Trophoblast cell (in vitro differentiated cells and primary cell): Measurements from ENCODE around the gene BLVRA.
"Not testable (repeated sequence)": the region's sequence is repeated elsewhere in the genome, so short reads cannot be mapped to it uniquely, and the experiment has no call there.

ENCODE experiments used
- DNase-seq, 2 donors: peaks; one replicate each; pipeline ENCODE4 v3.0.0-alpha.2; 2016
- H2AFZ ChIP-seq: 2 replicates; pipeline ENCODE4 v1.6.1; 2013; ENCODE audit warnings: low read length, moderate library complexity, mild to moderate bottlenecking; ENCODE audit not compliant: insufficient read depth, poor library complexity
- H2AK5ac ChIP-seq: 2 replicates; pipeline ENCODE4 v1.6.1; 2013; ENCODE audit warnings: mild to moderate bottlenecking, low read length
- H2BK120ac ChIP-seq: 2 replicates; pipeline ENCODE4 v1.6.1; 2013; ENCODE audit warnings: low read length, mild to moderate bottlenecking, moderate library complexity; ENCODE audit not compliant: insufficient read depth, poor library complexity
- H2BK12ac ChIP-seq: 2 replicates; pipeline ENCODE4 v1.6.1; 2013; ENCODE audit warnings: mild to moderate bottlenecking, low read length, moderate library complexity
- H2BK5ac ChIP-seq: 2 replicates; pipeline ENCODE4 v1.6.1; 2013; ENCODE audit warnings: low read length, low read depth, moderate library complexity, mild to moderate bottlenecking; ENCODE audit not compliant: poor library complexity
- H3K14ac ChIP-seq: 2 replicates; pipeline ENCODE4 v1.6.1; 2013; ENCODE audit warnings: mild to moderate bottlenecking, low read length
- H3K18ac ChIP-seq: 2 replicates; pipeline ENCODE4 v1.6.1; 2013; ENCODE audit warnings: mild to moderate bottlenecking, low read length
- H3K23ac ChIP-seq: 2 replicates; pipeline ENCODE4 v1.6.1; 2013; ENCODE audit warnings: low read length
- H3K27ac ChIP-seq: 2 replicates; pipeline ENCODE4 v1.5.1; 2013; ENCODE audit warnings: low read depth, mild to moderate bottlenecking, inconsistent platforms, low read length, moderate library complexity
- H3K27me3 ChIP-seq: 2 replicates; pipeline ENCODE4 v1.6.1; 2013; ENCODE audit warnings: inconsistent platforms, mild to moderate bottlenecking, low read length, moderate library complexity; ENCODE audit not compliant: insufficient read depth
- H3K36me3 ChIP-seq, 2 experiments: 1 replicate in 1 of 2; 2 replicates in 1 of 2; pipeline ENCODE4 v1.6.1; 2013; ENCODE audit warnings: low read length in 2 of 2, mild to moderate bottlenecking in 2 of 2, moderate library complexity in 1 of 2; ENCODE audit not compliant: insufficient read depth in 2 of 2, control insufficient read depth in 1 of 2
- H3K4ac ChIP-seq: 2 replicates; pipeline ENCODE4 v1.6.1; 2013; ENCODE audit warnings: low read depth, mild to moderate bottlenecking, low read length, moderate library complexity
- H3K4me1 ChIP-seq, 2 experiments: 1 replicate in 1 of 2; 2 replicates in 1 of 2; pipeline ENCODE4 v1.6.1; 2013; ENCODE audit warnings: low read length in 2 of 2, mild to moderate bottlenecking in 2 of 2, moderate library complexity in 1 of 2; ENCODE audit not compliant: insufficient read depth in 2 of 2, control insufficient read depth in 1 of 2
- H3K4me2 ChIP-seq: 2 replicates; pipeline ENCODE4 v1.6.1; 2013; ENCODE audit warnings: inconsistent platforms, mild to moderate bottlenecking, low read length, moderate library complexity
- H3K4me3 ChIP-seq: 2 replicates; pipeline ENCODE4 v1.5.1; 2013; ENCODE audit warnings: mild to moderate bottlenecking, low read depth, low read length, inconsistent platforms
- H3K79me1 ChIP-seq: one replicate; pipeline ENCODE4 v1.6.1; 2013; ENCODE audit warnings: low read length
- H3K79me2 ChIP-seq: 2 replicates; pipeline ENCODE4 v1.6.1; 2013; ENCODE audit warnings: low read length, mild to moderate bottlenecking; ENCODE audit not compliant: control insufficient read depth, insufficient read depth, poor library complexity
- H3K9ac ChIP-seq: 2 replicates; pipeline ENCODE4 v1.6.1; 2013; ENCODE audit warnings: mild to moderate bottlenecking, low read length
- H3K9me3 ChIP-seq: 2 replicates; pipeline ENCODE4 v1.6.1; 2013; ENCODE audit warnings: low read depth, mild to moderate bottlenecking, control low read depth, inconsistent platforms, low read length; ENCODE audit not compliant: insufficient read depth
- H4K12ac ChIP-seq: 2 replicates; pipeline ENCODE4 v1.6.1; 2013; ENCODE audit warnings: low read depth, mild to moderate bottlenecking, low read length, moderate library complexity
- H4K8ac ChIP-seq: 2 replicates; pipeline ENCODE4 v1.6.1; 2013; ENCODE audit warnings: low read depth, mild to moderate bottlenecking, low read length, moderate library complexity
- H4K91ac ChIP-seq: one replicate; pipeline ENCODE4 v1.6.1; 2013; ENCODE audit warnings: low read depth, mild to moderate bottlenecking, low read length, moderate library complexity
- WGBS: extraction: QIAGEN DNeasy Blood & Tissue Kit; methylation state at CpG from one replicate; pipeline ENCODE4 v1.1.7; 2013; ENCODE audit warnings: missing lambda C conversion rate; ENCODE audit not compliant: insufficient read length, insufficient coverage; ENCODE audit errors: extremely low coverage; 5-methylcytosine and 5-hydroxymethylcytosine counted together

BLVRA gene

DNA sequence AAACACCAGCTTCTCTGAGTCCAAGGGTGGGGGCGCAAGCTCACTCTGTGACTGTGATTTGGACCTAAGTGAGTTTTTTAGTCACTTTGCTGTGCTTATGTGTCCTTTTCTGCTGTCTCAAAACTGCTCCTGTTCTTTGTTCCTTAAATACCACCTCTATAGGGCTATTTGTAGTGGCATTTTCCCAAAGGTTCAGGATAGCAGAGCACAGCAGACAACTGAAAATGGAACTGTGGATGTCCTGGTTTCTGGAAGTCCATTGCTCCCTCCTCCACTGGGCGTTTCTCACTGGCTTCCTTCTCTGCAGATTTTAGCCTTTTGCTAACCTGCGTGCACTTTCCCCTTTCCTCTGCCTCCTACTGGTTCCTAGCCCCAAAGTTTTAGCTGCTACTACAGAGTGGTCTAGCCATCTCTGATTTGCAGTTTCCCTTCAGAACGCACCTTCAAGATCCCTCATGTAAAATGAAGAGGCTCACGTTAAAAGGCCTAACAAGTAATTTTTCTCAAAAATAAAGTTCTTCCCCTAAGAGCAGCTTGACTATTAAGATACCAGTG, 25.6 kb downstream of the BLVRA start:
- H4K91ac ChIP-seq: peak overlapping the region; percentile 35
- H3K9ac ChIP-seq: no peak overlapping the region
- no peak overlapping the region for H3K4me2 ChIP-seq

DNA sequence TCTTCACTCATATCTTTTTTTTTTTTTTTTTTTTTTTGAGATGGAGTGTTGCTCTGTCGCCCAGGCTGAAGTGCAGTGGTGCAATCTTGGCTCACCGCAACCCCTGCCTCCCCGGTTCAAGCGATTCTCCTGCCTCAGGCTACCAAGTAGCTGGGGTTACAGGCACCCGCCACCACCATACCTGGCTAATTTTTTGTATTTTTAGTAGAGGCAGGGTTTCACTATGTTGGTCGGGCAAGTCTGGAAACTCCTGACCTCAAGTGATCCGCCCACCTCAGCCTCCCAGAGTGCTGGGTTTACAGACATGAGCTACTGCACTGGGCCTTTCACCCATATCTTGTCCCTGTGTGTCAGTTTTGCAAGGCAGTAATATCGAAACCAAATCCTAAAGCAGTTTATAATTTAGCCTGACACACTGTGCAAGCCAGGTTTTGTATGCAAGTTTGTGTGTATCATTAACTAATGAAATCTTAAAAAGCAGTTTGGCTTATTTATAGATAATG, 26.2 kb downstream of the BLVRA start:
- H4K91ac ChIP-seq: peak overlapping the region; percentile 48
- not testable (repeated sequence) for H3K79me2 ChIP-seq, H3K23ac ChIP-seq, H3K27me3 ChIP-seq, H3K18ac ChIP-seq, H3K9me3 ChIP-seq, H3K4me3 ChIP-seq, H2AK5ac ChIP-seq, H2BK12ac ChIP-seq, H3K4ac ChIP-seq, H4K12ac ChIP-seq, H2AFZ ChIP-seq, H4K8ac ChIP-seq, H3K79me1 ChIP-seq, H3K9ac ChIP-seq, H3K4me2 ChIP-seq, H3K36me3 ChIP-seq, H2BK120ac ChIP-seq, H3K14ac ChIP-seq
- peak; percentile 22 to 27 for DNase-seq
- H3K27ac ChIP-seq: peak overlapping the region; percentile 55
- WGBS: no CpG with 5 or more reads among the region's 8 CpGs
- peaks cover 11 to 12% of the 10 kb centered on the region in 2 experiments for H3K4me1 ChIP-seq
- H2BK5ac ChIP-seq: peak overlapping the region; percentile 12

More for the DNA sequence above, 25.6 kb downstream of the BLVRA start:
- peak overlapping the region; percentile 9 for H2BK5ac ChIP-seq
- H3K4me1 ChIP-seq: peaks cover 11 to 12% of the 10 kb centered on the region in 2 experiments
- H3K18ac ChIP-seq: no peak overlapping the region
- no peak overlapping the region for H2AK5ac ChIP-seq
- H3K14ac ChIP-seq: no peak overlapping the region
- H3K9me3 ChIP-seq: no peaks in the 10 kb centered on the region
- no peak overlapping the region for H3K27ac ChIP-seq
- H3K4me3 ChIP-seq: no peak overlapping the region
- H4K12ac ChIP-seq: no peak overlapping the region
- H3K79me1 ChIP-seq: peaks cover 4% of the 10 kb centered on the region
- no peaks in the 10 kb centered on the region for H3K36me3 ChIP-seq
- H2AFZ ChIP-seq: no peak overlapping the region
- no peak overlapping the region for H2BK120ac ChIP-seq
- peak overlapping the region; percentile 32 for H4K8ac ChIP-seq
- no peak for DNase-seq
- H3K23ac ChIP-seq: no peak overlapping the region
- H3K27me3 ChIP-seq: no peaks in the 10 kb centered on the region
- peak overlapping the region; percentile 51 for H2BK12ac ChIP-seq
- WGBS: no CpG with 5 or more reads among the region's 5 CpGs
- H3K4ac ChIP-seq: no peak overlapping the region
- no peaks in the 10 kb centered on the region for H3K79me2 ChIP-seq

DNA sequence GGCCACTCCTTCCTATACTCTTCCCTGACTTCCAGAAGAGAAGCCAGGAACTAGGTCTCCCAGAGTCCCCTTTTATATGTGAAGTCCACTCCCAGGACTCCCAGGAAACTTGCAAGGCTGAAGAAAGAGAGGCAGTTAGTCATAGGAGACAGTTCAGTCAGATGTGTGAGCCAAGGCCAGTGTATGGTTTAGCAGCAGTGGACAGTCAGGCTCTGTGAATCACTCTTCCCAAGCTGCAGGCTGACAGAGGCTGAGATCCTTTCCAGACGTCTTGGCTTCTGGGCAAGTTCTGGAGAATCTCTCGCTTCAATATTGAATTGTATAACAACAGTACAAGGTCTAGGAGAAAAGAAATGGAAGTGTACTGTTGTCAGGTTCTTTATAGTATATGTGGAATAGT, 26.9 kb downstream of the BLVRA start:
- Histone ChIP-seq H3K4ac (no peak overlapping the region), H3K79me2 (no peaks in the 10 kb centered on the region), H3K9ac (no peak overlapping the region), H2BK12ac (no peak overlapping the region), H3K4me2 (no peak overlapping the region), H3K4me1 (peaks cover 11 to 12% of the 10 kb centered on the region in 2 experiments), H3K23ac (no peak overlapping the region), H3K27ac (peak overlapping the region; percentile 68), H3K36me3 (no peaks in the 10 kb centered on the region), H2AFZ (no peak overlapping the region), H2AK5ac (no peak overlapping the region), H4K91ac (no peak overlapping the region), H3K4me3 (no peak overlapping the region), H3K14ac (no peak overlapping the region), H3K27me3 (no peaks in the 10 kb centered on the region), H3K9me3 (peaks cover 1% of the 10 kb centered on the region), H2BK5ac (no peak overlapping the region), H4K8ac (no peak overlapping the region), H2BK120ac (no peak overlapping the region), H3K18ac (no peak overlapping the region), H3K79me1 (peaks cover 4% of the 10 kb centered on the region), H4K12ac (no peak overlapping the region)
- DNase-seq: peak; percentile 18 to 20
- WGBS: no CpG with 5 or more reads among the region's 2 CpGs

DNA sequence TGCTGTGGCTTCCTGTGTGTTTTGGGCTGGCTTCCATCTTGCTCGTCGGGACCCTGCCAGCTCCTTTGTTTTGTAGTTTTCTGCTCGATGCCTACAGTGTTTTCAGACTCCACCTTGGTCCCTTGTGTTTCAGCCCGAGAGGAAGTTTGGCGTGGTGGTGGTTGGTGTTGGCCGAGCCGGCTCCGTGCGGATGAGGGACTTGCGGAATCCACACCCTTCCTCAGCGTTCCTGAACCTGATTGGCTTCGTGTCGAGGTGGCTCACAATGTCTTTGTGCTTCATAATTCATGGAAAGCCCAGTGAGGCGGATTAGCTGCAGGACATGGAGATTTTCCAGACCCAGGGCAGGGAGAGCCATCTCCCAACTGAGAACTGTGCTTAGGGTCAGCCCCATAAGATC, 29.3 kb downstream of the BLVRA start:
- Histone ChIP-seq H4K12ac (no peak overlapping the region), H3K79me2 (no peaks in the 10 kb centered on the region), H3K4me2 (no peak overlapping the region), H3K4ac (no peak overlapping the region), H4K8ac (no peak overlapping the region), H2BK120ac (no peak overlapping the region), H2AK5ac (no peak overlapping the region), H3K18ac (no peak overlapping the region), H3K9me3 (peaks cover 1% of the 10 kb centered on the region), H3K4me1 (peaks cover 7% of the 10 kb centered on the region in 2 experiments), H3K27ac (no peak overlapping the region), H3K23ac (no peak overlapping the region), H3K36me3 (no peaks in the 10 kb centered on the region), H2AFZ (no peak overlapping the region), H2BK5ac (no peak overlapping the region), H3K4me3 (no peak overlapping the region), H4K91ac (peak overlapping the region; percentile 16), H2BK12ac (peak overlapping the region; percentile 5), H3K9ac (no peak overlapping the region), H3K79me1 (peaks cover 3% of the 10 kb centered on the region), H3K14ac (no peak overlapping the region), H3K27me3 (no peaks in the 10 kb centered on the region)
- DNase-seq: no peak
- no CpG with 5 or more reads among the region's 14 CpGs for WGBS
